Vagina (tissue), 2 donors: Measurements from ENCODE around the gene MMP24.

Source experiments
- POLR2A ChIP-seq, 2 donors: fragments of 450-650 bp; IDR thresholded peaks; one replicate each; pipeline ENCODE4 v1.6.1; 2017; ENCODE audit warnings: antibody characterized with exemption in 2 of 2, mild to moderate bottlenecking in 2 of 2, moderate library complexity in 2 of 2
- POLR2AphosphoS5 ChIP-seq, 2 donors: sonication (generic); formaldehyde crosslinking; IDR thresholded peaks; one replicate each; pipeline ENCODE4 v1.9.0; 2017; ENCODE audit warnings: antibody characterized with exemption in 2 of 2, mild to moderate bottlenecking in 2 of 2, low read depth in 1 of 2; ENCODE audit not compliant: insufficient read depth in 1 of 2
- TF ChIP-seq, protein P1 (sequence below), 3 experiments: fragments of 450-650 bp in 2 of 3; fragments of 200-600 bp in 1 of 3; sonication (generic) in 1 of 3; IDR thresholded peaks; one replicate each; pipeline ENCODE4 v1.5.1; 2017 to 2019; ENCODE audit warnings: antibody characterized with exemption in 3 of 3, mild to moderate bottlenecking in 2 of 3, moderate library complexity in 2 of 3

DNA sequence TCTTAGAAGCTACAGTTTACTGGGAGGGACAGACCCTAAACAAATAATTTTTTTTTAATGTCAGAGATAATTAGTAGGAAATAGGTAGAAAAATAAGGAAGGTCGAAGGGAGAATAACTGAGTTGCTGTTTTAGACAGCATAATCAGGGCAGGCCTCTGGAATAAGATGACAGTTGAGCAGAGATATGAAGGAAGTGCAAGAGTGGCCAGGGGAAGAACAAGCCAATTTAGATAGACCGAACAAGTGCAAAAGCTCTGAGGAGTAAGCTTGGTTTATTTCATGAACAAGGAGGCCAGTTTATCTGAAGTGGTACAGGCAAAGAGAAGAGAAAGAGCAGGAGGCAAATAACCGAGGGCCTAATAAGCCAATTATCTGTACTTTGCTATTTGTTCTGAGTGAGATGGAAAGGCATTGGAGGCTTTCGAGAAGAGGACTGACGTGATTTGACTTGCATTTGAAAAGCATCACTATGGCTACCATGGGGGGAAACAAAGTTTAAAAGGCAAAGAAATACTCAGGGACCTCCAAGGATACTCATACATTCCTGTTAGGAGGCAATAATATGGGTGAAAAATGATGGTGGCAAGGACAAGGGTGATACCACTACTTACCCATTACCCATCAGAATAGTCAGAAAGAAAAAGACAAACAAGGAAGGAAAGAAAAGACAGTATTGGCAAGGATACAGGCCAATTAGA lies 34.9 kb upstream of the MMP24 start:
- TF ChIP-seq, protein P1, sequence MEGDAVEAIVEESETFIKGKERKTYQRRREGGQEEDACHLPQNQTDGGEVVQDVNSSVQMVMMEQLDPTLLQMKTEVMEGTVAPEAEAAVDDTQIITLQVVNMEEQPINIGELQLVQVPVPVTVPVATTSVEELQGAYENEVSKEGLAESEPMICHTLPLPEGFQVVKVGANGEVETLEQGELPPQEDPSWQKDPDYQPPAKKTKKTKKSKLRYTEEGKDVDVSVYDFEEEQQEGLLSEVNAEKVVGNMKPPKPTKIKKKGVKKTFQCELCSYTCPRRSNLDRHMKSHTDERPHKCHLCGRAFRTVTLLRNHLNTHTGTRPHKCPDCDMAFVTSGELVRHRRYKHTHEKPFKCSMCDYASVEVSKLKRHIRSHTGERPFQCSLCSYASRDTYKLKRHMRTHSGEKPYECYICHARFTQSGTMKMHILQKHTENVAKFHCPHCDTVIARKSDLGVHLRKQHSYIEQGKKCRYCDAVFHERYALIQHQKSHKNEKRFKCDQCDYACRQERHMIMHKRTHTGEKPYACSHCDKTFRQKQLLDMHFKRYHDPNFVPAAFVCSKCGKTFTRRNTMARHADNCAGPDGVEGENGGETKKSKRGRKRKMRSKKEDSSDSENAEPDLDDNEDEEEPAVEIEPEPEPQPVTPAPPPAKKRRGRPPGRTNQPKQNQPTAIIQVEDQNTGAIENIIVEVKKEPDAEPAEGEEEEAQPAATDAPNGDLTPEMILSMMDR (IDR thresholded peaks at IDR 0.05) = no peak
- TF ChIP-seq POLR2AphosphoS5 (IDR thresholded peaks at IDR 0.05; ENCODE audit: insufficient read depth in 1 of 2, low read depth in 1 of 2) (no peak), POLR2A (IDR thresholded peaks at IDR 0.05) (no peak)
